ENCODE results near the gene PKIG. TPM values are rescaled to one million over a fixed set of nuclear protein-coding genes. Genes with fewer than 3 reads are reported as not detected.
"Not testable (repeated sequence)": the region's sequence is repeated elsewhere in the genome, so short reads cannot be mapped to it uniquely, and the experiment has no call there.

The PKIG gene
- total and polyA plus RNA-seq, 4 donors: 25.5 to 107 (median 66.1) TPM

DNA sequence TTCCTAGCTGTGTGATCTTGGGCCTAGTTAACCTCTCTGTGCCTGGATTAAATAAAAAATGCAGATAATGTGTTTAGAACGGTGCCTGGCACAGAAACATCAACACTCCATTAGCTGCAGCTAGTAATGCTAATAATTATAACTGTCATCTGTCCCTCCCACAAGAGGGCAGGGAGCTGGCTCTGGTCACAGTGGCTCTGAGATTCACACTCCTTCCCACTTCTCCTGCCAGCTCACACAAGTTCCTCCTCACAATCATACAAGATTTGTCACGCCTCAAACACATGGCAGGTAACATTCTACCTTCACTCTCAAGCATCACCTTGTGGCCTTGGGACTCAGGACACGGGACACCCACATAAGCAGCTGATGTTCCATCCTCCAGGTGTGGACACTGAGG, 66.7 kb downstream of the PKIG start:
- Histone ChIP-seq H3K27ac (ENCODE audit: low read depth, low read length) (no peak overlapping the region), H3K36me3 (ENCODE audit: control insufficient read depth, insufficient read depth, low read length) (no peaks in the 10 kb centered on the region), H3K4me3 (ENCODE audit: low read depth, low read length) (no peak overlapping the region), H3K4me1 (ENCODE audit: control insufficient read depth, insufficient read depth, low read length) (peaks cover 34% of the 10 kb centered on the region), H3K9me3 (ENCODE audit: control insufficient read depth, insufficient read depth, low read length) (no peaks in the 10 kb centered on the region), H3K27me3 (ENCODE audit: control insufficient read depth, insufficient read depth, low read length) (peaks cover 24% of the 10 kb centered on the region)
- 80% methylated on average over 1 of the region's 3 CpGs for WGBS (ENCODE audit: insufficient coverage)
- DNase-seq (ENCODE audit: low read depth in 4 of 6, low spot score in 6 of 6): no peak

DNA sequence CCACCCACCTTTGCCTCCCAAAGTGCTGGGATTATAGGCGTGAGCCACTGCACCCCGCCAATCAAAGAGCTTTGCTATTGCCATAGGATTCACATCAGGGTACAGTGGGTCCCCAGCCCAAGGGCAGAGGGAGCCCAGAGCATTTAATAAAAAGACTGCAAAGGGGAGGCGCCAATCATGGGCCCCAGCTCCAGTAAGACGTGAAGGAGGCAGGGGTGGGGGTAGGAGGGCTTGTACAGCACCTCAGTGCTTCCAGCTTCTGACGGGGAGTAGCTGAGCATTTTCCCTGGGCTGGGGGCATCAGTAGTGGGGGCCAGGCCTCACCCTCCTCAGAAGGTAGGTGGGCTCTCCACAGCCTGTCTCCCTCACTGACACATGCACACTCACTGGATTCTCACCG, 67.6 kb downstream of the PKIG start:
- Histone ChIP-seq H3K9me3 (ENCODE audit: control insufficient read depth, insufficient read depth, low read length) (no peaks in the 10 kb centered on the region), H3K4me3 (ENCODE audit: low read depth, low read length) (no peak overlapping the region), H3K36me3 (ENCODE audit: control insufficient read depth, insufficient read depth, low read length) (no peaks in the 10 kb centered on the region), H3K4me1 (ENCODE audit: control insufficient read depth, insufficient read depth, low read length) (peaks cover 33% of the 10 kb centered on the region), H3K27ac (ENCODE audit: low read depth, low read length) (no peak overlapping the region), H3K27me3 (ENCODE audit: control insufficient read depth, insufficient read depth, low read length) (peaks cover 24% of the 10 kb centered on the region)
- DNase-seq (ENCODE audit: low read depth in 4 of 6, low spot score in 6 of 6): no peak
- WGBS (ENCODE audit: insufficient coverage): 70% methylated on average over 6 of the region's 6 CpGs

DNA sequence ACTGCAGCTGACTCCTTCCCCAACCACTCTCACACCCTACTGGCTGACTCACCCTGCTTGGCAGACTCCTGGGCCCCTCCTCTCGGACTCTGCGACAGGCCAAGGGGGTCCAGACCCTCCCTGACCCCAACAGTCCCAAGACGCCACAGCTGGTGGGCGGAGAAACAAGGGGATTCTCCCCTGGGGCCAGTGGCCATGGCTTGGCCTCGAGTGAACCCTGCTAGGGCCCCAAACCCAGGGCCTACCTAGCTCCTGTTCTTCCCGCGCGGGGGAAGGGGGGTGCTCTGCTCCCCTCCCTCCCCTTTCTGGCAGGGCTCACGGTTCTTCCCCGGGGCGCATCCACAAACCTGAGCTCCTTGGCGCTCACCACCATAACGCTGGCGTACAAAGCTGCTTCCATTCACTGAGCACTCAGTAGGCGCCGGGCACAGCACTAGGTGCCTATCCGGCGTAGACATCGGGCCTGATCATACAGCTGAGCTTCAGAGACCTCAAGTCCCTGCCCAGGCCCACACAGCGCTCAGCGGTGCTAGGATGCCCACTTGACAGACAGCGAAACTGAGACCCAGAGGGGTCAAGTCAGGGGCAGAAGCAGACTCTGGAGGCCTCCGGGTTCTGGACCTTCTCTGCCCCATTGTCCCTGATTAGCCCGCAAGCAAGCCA, 68.5 kb downstream of the PKIG start:
- WGBS (ENCODE audit: insufficient coverage): 48% methylated on average over 24 of the region's 24 CpGs
- H3K4me3 ChIP-seq (ENCODE audit: low read depth, low read length): peak overlapping the region; percentile 26
- peak in 1 of 6 donors; percentile 17 for DNase-seq (ENCODE audit: low read depth in 4 of 6, low spot score in 6 of 6)
- peaks cover 29% of the 10 kb centered on the region for H3K4me1 ChIP-seq (ENCODE audit: control insufficient read depth, insufficient read depth, low read length)
- H3K36me3 ChIP-seq (ENCODE audit: control insufficient read depth, insufficient read depth, low read length): no peaks in the 10 kb centered on the region
- H3K27ac ChIP-seq (ENCODE audit: low read depth, low read length): no peak overlapping the region
- H3K9me3 ChIP-seq (ENCODE audit: control insufficient read depth, insufficient read depth, low read length): no peaks in the 10 kb centered on the region
- H3K27me3 ChIP-seq (ENCODE audit: control insufficient read depth, insufficient read depth, low read length): peaks cover 24% of the 10 kb centered on the region

DNA sequence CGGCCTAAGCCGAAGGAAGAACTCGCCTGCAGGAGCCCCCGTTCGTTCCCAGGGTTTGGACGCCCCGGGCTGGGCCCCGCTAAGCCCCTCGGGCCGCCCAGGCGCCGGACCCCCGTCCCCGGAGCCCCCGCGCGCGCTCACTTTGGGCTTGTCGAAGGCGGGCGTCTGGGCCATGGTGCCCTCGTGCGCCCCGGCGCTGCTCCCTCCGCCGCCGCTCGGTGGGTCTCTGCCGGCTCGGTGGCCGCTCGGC, 69.0 kb downstream of the PKIG start:
- Histone ChIP-seq H3K36me3 (ENCODE audit: control insufficient read depth, insufficient read depth, low read length) (no peaks in the 10 kb centered on the region), H3K4me1 (ENCODE audit: control insufficient read depth, insufficient read depth, low read length) (peaks cover 24% of the 10 kb centered on the region), H3K4me3 (ENCODE audit: low read depth, low read length) (peak overlapping the region; percentile 26), H3K9me3 (ENCODE audit: control insufficient read depth, insufficient read depth, low read length) (no peaks in the 10 kb centered on the region), H3K27ac (ENCODE audit: low read depth, low read length) (no peak overlapping the region), H3K27me3 (ENCODE audit: control insufficient read depth, insufficient read depth, low read length) (peaks cover 26% of the 10 kb centered on the region)
- under 1% methylated on average over 33 of the region's 33 CpGs for WGBS (ENCODE audit: insufficient coverage)
- DNase-seq (ENCODE audit: low read depth in 4 of 6, low spot score in 6 of 6): no peak

DNA sequence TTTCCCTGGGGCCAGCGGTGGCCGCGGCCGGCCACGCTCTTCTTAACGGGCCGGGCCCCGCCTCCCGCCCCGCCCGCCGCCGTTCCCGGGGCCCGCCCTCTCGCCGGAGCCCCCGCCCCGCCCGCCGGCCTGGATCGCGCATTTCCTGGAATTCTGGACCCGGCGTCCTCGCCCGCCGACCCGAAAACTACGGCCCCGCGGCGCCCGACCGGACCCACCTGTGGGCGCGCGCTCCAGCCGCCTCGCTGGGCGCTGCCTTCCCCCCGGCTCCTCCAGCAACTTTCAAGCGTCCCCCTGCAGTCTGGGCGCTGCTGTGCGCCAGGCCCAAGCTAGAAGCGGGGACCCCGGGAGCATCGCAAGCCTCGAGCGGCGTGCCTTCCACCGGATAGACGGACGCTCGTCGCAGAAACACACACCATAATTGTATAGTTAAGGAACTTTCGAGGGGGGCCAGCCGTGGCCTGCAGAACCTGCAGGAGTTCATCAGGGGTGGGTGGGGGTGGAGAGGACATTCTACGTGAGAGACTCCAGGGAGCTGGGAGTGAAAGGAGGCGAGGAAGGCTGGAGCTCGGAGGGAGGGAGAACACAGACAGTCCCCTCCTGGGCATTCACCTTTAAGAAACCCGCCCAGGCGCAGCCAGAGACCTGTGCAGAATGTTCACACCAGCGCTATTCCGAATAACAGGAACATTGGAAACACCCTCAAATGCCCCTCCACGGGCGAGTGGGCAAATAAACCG, 69.5 kb downstream of the PKIG start, which contains the start of gene ADA:
ADA (minus strand) TSS at position 16 of the 740 bp plus-strand sequence. CDS start 92 bp downstream, outside the sequence.
- Histone ChIP-seq H3K27ac (ENCODE audit: low read depth, low read length) (no peak within 1 kb of the TSS), H3K4me1 (ENCODE audit: control insufficient read depth, insufficient read depth, low read length) (peaks cover 20% of the 10 kb centered on the region), H3K9me3 (ENCODE audit: control insufficient read depth, insufficient read depth, low read length) (no peaks in the 10 kb centered on the region), H3K27me3 (ENCODE audit: control insufficient read depth, insufficient read depth, low read length) (peaks cover 28% of the 10 kb centered on the region), H3K36me3 (ENCODE audit: control insufficient read depth, insufficient read depth, low read length) (no peaks in the 10 kb centered on the region), H3K4me3 (ENCODE audit: low read depth, low read length) (peak within 1 kb of the TSS; percentile 53)
- DNase-seq (ENCODE audit: low read depth in 4 of 6, low spot score in 6 of 6): peak in 2 of 6 donors; percentile 28 to 64
- under 1% methylated on average over 46 of the region's 68 CpGs for WGBS (ENCODE audit: insufficient coverage)

DNA sequence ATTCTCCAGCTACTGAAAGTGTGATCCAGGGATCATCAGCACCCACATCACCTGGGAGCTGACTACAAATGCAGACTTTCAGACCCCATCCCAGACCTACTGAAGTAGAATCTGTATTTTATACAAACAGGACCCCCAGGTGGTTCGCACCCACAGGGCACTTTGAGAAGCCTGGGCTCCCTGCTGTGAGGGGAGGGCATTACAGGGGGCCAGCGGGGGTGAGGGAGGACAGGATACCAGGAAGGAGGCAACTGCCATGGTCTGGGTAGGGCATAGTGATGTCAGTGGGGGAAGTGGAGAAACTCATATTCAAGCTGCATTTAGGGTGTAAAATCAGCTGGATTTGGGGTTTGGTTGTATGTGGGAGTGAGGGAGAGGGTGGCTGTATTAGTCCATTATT, 71.2 kb downstream of the PKIG start:
- no peak overlapping the region for H3K27ac ChIP-seq (ENCODE audit: low read depth, low read length)
- DNase-seq (ENCODE audit: low read depth in 4 of 6, low spot score in 6 of 6): no peak
- no peak overlapping the region for H3K4me3 ChIP-seq (ENCODE audit: low read depth, low read length)
- peaks cover 20% of the 10 kb centered on the region for H3K4me1 ChIP-seq (ENCODE audit: control insufficient read depth, insufficient read depth, low read length)
- peaks cover 28% of the 10 kb centered on the region for H3K27me3 ChIP-seq (ENCODE audit: control insufficient read depth, insufficient read depth, low read length)
- H3K9me3 ChIP-seq (ENCODE audit: control insufficient read depth, insufficient read depth, low read length): no peaks in the 10 kb centered on the region
- 86% methylated on average over 1 of the region's 2 CpGs for WGBS (ENCODE audit: insufficient coverage)
- H3K36me3 ChIP-seq (ENCODE audit: control insufficient read depth, insufficient read depth, low read length): no peaks in the 10 kb centered on the region

DNA sequence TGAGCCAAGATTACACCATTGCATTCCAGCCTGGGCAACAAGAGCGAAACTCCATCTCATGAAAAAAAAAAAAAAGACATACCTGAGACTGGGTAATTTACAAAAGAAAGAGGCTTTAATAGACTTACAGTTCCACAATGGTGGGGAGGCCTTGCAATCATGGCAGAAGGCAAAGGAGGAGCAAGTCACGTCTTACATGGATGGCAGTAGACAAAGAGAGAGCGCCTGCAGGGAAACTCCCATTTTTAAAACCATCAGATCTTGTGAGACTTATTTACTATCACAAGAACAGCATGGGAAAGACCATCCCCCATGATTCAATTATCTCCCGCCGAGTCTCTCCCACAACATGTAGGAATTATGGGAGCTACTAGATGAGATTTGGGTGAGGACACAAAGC, 71.8 kb downstream of the PKIG start:
- no CpG with 5 or more reads among the region's 5 CpGs for WGBS (ENCODE audit: insufficient coverage)
- not testable (repeated sequence) for H3K4me3 ChIP-seq (ENCODE audit: low read depth, low read length); DNase-seq (ENCODE audit: low read depth in 4 of 6, low spot score in 6 of 6); H3K36me3 ChIP-seq (ENCODE audit: control insufficient read depth, insufficient read depth, low read length); H3K27ac ChIP-seq (ENCODE audit: low read depth, low read length); H3K9me3 ChIP-seq (ENCODE audit: control insufficient read depth, insufficient read depth, low read length)
- Histone ChIP-seq H3K4me1 (ENCODE audit: control insufficient read depth, insufficient read depth, low read length) (peaks cover 20% of the 10 kb centered on the region), H3K27me3 (ENCODE audit: control insufficient read depth, insufficient read depth, low read length) (peaks cover 28% of the 10 kb centered on the region)

DNA sequence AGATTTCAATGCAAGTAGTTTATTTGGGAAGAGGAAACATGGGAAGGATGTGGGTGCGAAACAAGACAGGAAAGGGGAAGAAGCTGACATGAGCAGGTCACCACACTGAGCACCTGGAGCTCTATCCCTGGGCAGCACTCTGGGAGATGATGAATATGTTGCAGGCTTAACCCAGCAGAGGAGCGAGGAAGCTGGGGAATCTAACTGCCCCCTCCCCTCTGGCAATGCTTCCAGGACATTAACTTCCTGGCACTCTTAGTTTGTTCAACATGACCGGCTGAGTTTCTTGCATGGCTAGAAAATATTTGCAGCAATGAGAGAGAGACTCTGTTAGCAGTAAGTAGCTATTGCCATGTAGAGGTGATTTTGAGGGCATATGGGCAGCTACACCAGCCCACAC, 74.1 kb downstream of the PKIG start:
- Histone ChIP-seq H3K36me3 (ENCODE audit: control insufficient read depth, insufficient read depth, low read length) (no peaks in the 10 kb centered on the region), H3K4me1 (ENCODE audit: control insufficient read depth, insufficient read depth, low read length) (peaks cover 10% of the 10 kb centered on the region), H3K4me3 (ENCODE audit: low read depth, low read length) (no peak overlapping the region), H3K27ac (ENCODE audit: low read depth, low read length) (no peak overlapping the region), H3K9me3 (ENCODE audit: control insufficient read depth, insufficient read depth, low read length) (no peaks in the 10 kb centered on the region), H3K27me3 (ENCODE audit: control insufficient read depth, insufficient read depth, low read length) (peaks cover 18% of the 10 kb centered on the region)
- WGBS (ENCODE audit: insufficient coverage): 86% methylated on average over 1 of the region's 3 CpGs
- DNase-seq (ENCODE audit: low read depth in 4 of 6, low spot score in 6 of 6): no peak

DNA sequence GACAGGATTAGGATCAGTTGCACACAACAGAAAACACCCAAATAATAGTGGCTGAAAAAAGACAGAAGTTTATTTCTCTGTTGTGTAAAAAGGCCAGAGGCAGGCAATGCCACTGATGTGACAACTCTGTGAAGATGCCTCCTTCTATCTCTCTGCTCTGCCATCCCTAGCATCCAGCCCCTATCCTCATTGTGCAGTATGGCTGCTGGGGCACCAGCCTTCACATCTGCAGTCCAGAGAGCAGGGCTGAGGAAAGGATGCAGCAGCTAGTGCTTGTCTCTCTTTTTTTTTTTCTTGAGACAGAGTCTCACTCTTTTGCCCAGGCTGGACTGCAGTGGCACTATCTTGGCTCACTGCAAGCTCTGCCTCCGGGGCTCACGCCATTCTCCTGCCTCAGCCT, 75.5 kb downstream of the PKIG start:
- Histone ChIP-seq H3K27ac (ENCODE audit: low read depth, low read length) (no peak overlapping the region), H3K4me1 (ENCODE audit: control insufficient read depth, insufficient read depth, low read length) (peaks cover 3% of the 10 kb centered on the region), H3K9me3 (ENCODE audit: control insufficient read depth, insufficient read depth, low read length) (no peaks in the 10 kb centered on the region), H3K36me3 (ENCODE audit: control insufficient read depth, insufficient read depth, low read length) (no peaks in the 10 kb centered on the region), H3K4me3 (ENCODE audit: low read depth, low read length) (no peak overlapping the region), H3K27me3 (ENCODE audit: control insufficient read depth, insufficient read depth, low read length) (peaks cover 8% of the 10 kb centered on the region)
- no peak for DNase-seq (ENCODE audit: low read depth in 4 of 6, low spot score in 6 of 6)
- WGBS (ENCODE audit: insufficient coverage): 100% methylated on average over 2 of the region's 2 CpGs

DNA sequence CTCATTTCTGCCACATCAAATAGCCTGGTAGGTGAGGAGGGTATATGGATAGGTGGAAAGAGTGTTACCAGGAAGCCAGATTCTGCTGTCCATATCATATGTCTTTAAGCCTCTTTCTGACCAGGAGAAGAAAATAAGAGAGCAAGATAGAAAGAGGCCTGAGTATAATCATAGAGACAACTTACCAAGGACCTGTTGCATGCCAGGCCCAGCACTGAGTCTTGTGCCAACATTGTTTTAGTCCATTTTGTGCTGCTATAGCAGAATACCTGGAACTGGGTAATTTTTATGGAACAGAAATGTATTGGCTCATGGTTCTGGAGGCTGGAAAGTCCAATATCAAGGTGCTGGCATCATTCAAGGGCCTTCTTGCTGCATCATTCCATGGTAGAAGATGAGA, 76.4 kb downstream of the PKIG start:
- Histone ChIP-seq H3K4me1 (ENCODE audit: control insufficient read depth, insufficient read depth, low read length) (no peaks in the 10 kb centered on the region), H3K4me3 (ENCODE audit: low read depth, low read length) (no peak overlapping the region), H3K36me3 (ENCODE audit: control insufficient read depth, insufficient read depth, low read length) (no peaks in the 10 kb centered on the region), H3K9me3 (ENCODE audit: control insufficient read depth, insufficient read depth, low read length) (no peaks in the 10 kb centered on the region), H3K27ac (ENCODE audit: low read depth, low read length) (no peak overlapping the region), H3K27me3 (ENCODE audit: control insufficient read depth, insufficient read depth, low read length) (peaks cover 3% of the 10 kb centered on the region)
- DNase-seq (ENCODE audit: low read depth in 4 of 6, low spot score in 6 of 6): no peak

Measured in spinal cord (tissue), 10 donors.